NCI-H146 treated with DMSO at 0.1 percent for 48 hours (cell line): ENCODE data around the gene MOB3A.

Experiments
- DNase-seq: peaks from one replicate; lab custom pipeline; 2025; ENCODE audit not compliant: unreplicated experiment; lab: John Stamatoyannopoulos, UW

MOB3A gene

DNA sequence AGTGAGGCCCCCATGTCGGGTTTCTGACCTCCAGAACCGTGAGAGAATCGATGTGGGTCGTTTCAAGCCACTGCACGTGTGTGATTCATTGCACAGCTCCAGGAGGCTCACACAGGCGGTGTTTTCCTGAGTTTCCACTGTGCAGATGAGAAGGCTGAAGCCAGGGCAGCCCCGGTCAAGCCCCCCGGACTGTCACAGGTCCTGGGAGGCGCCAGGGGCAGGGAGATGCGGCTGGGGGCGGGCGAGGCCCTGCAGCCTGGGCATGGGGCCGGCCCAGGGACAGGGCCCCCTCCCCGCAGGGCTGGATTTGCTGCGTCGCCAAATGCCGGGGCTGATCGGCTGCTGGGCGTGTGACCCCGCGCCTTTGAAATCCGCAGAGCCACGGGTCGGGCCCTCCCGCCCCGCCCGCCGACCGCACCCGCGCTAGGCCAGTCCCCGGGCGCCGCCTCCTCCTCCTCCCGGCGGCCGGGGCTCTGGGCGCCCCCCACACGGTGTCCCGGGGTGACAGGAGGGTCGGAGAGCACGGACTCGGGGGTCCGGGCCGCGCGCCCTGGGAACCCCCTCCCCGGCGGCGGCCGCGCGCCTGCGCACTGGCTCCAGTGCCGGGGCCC, 35.1 kb downstream of the MOB3A start:
- DNase-seq = peak; percentile 26

DNA sequence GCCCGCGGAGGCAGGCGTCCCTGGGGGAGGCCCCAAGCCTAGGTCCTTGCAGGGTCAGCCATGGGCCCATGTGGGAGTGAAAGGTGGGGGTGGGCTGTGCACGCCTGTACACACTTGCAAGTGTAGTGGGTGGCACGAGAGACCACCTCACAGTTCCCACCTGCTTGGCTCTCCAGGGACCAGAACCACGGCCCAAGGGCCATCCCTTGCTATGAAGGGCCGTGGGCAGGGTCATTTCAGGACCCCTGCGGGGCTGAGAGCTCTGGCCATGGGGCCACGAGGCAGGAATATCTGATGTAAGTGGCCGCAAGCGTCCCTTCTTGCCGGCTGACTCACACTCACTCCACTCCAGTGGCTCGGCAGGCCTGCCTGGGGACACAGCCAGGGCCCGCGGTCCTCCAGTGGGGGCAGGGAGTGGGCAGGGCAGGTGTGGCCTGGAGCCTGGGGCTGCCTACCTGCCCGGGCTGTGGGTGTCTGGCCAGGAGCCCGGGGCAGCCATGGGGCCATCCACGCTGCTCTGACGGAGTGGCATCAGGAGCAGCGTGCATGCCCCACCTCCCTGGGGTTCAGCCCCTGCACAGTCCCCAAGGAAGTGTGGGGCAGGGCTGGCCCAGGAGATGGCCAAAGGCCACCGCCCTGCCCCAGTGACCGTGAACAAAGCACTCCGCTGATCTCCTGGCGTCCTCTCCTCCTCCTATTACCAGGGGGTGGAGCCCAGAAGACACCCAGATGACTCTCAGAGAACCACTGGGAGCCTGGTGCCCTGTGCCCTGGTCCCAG, 36.5 kb downstream of the MOB3A start:
- DNase-seq = peak; percentile 36

DNA sequence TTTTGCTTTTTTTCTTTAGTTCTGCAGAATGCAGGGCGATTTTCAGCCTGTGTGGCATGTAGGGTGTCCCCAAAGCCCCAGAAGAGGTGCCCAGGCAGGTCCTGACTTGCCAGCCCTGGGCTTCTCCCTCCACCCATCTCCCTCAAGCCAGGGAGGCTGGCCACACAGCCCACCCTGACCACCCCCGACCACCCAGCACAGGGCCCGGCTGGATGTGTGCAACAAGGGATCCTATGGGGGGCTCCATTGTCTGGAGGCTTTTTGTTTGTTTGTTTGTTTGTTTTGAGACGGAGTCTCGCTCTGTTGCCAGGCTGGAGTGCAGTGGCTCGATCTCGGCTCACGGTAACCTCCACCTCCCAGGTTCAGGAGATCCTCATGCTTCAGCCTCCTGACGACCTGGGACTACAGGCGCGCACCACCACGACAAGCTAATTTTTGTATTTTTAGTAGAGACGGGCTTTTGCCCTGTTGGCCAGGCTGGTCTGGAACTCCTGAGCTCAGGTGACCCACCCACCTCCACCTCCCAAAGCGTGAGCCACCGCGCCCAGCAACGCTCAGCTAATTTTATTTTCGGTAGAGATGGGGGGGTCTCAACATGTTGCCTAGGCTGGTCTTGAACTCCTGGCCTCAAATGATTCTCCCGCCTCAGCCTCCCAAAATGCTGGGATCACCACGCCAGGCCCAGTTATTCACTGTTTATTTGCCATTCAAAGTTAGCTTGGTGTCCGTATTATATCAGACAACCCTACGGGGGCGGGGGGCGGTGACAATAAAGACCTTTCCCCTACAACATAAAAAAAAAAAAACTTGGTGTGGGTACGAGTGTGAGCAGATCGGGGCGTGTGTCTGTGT, 37.3 kb downstream of the MOB3A start:
- no peak for DNase-seq

GRCh38 chr19:2057484-2058469, 38.3 kb downstream of the MOB3A start:
- DNase-seq = no peak

DNA sequence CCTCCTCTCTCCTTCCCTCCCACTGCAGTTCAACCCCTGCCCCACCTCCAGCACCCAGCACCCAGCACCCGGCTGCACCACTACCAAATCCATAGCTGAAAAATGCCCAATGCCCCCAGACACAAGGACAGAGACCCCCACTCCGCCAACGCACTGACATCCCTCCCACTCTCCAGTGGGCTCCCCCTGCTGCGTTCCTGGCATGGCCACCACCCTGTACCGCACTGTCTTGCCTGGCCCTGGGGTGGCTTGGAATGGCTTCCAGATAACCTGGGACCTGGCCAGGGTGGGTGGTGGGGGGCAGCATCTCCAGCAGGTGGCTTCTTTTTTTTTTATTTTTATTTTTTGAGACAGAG, 39.3 kb downstream of the MOB3A start:
- no peak for DNase-seq

DNA sequence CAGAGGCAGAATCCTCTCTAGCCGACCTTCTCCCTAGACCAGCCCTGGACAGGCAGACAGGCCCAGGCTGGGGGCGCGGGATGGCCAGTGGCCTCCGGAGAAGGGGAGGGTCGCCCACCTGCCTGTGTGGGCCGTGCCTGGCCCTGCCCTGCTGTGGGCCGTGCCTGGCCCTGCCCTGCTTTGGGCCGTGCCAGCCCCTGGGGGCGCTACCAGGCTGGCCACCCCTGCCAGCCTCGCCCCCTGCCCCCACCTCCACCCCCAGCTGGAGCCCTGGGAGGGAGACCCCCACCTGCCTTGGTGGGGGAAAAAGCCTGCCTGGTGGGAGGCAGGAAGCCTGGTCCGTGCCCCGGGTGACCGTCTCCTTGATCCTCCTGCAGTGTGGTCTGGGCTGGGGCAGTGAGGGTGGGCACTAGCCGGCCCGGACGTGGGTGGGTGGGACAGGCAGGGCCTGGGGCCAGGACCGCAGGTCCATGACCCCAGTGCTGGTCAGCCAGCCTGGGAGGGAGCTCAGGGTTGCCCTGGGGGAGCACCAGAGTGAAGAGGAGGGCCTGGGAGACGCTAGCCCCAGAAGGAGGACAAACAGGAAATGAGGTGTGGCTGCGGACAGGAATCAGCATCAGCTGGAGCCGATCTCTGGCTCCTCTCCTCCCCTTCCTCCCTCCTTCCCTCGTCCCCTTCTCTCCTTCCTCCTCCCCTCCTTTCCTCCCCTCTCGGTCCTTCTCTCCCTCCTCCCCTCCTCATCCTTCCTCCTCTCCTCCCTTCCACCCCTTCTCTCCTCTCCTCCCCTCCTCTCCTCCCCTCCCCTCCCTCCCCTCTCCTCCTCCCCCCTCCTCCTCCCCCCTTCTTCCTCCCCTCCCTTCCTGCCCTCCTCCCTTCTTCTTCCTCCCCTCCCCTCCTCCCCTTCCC, 39.9 kb downstream of the MOB3A start:
- DNase-seq = no peak

- no peak for DNase-seq
Measured at GRCh38 chr19:2054763-2055162, 41.4 kb downstream of the MOB3A start.

DNA sequence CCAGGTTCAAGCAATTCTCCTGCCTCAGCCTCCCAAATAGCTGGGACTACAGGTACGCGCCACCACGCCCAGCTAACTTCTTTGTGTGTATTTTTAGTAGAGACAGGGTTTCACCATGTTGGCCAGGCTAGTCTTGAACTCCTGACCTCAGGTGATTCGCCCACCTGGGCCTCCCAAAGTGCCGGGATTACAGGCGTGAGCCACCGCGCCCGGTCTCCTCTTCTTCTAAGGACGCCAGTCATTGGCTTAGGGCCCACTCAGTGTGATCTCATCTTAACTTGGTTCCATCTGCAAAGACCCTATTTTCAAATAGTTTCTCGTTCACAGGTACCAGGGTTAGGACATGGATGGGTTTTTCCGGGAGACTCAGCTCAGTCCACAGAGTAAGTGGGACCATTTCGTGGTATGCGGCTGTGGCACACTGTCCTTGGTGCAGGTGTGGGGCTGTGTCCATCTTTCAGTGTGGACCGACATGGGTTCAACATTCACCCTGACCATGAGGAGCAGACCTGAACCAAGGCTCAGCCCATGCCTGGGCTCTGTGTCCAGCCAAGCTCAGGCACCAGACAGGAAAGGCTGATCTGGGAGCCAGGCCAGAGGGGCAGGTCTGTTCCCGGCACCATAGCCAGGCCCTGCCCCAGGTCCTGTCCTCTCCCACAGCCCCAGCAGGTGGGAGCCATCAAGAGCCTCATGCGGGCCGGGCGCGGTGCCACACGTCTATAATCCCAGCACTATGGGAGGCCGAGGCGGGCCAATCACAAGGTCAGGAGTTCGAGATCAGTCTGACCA, 42.3 kb downstream of the MOB3A start:
- no peak for DNase-seq

GRCh38 chr19:2051773-2052704, 44.1 kb downstream of the MOB3A start:
- no peak for DNase-seq

DNA sequence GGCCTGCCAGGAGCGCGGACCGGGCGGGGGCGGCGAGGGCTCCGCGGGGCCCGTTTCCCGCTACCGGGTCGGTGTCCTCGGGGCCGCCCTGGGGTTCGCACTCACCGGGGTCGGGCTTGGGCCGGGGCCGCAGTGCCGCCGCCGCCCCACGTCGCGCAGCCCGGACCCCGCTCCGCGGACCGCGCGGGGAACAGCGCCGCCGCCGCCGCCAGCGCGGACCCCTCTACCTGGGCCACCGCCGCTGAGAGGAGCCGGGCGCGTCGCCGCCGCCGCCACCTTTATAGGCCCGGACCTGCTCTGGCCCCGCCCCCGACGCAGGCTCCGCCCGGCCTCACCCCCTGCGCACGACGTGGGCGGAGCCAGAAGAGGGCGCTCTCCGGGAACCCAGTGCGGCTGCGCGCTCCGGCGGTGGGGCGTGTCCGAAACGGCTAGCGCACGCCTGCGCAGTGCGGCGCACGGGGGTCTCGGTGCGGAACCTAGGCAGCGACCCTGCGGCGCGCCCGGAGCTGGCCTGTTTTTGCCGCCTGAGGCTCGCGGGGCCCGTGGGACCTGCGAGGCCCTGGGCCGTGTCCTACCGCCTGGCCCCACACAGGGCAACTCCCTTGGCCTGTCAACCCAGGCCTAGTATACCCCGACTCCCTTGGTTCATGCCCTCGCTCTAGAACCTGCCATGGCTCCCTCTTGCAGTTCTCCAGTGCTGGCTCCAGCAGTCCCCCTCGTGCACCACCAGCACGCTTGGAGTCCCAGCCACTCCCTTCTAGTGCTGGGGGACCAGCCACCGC, 44.9 kb downstream of the MOB3A start, which contains the start of gene MKNK2:
TSS of gene MKNK2 (minus strand) at position 254 of the 782 bp plus-strand sequence. CDS start 393 bp downstream, outside the sequence.
- peak; percentile 25 for DNase-seq

DNA sequence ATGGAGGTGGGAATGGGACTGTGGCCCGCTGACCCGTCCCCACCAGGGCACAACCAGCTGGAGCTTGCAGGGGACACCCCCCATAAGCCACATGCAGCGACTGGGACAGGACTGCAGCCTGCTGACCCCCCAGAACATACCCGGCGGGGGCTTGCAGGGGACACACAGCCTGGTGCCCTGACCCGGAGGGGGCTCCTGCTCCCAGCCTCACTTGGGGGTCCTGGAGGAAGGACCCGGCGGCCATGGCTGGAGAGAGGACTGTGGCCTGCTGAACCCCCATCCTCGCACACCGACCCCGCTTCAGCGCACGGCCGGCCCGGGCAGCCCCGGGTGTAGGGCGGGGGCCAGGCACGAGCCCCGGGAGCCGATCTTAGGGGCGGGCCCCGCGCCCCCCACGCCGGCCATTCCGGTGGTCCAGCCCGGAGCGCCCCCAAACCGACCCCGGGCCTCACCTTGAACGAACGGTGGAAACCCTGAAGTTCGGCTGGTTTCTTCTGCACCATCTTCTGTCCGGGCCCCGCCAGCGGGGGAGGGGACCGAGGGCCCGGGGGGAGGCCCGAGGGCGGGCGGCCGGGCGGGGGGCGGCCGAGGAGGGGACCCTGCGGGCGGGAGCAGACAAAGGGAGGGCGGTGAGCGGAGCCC, 45.7 kb downstream of the MOB3A start:
- DNase-seq = no peak

DNA sequence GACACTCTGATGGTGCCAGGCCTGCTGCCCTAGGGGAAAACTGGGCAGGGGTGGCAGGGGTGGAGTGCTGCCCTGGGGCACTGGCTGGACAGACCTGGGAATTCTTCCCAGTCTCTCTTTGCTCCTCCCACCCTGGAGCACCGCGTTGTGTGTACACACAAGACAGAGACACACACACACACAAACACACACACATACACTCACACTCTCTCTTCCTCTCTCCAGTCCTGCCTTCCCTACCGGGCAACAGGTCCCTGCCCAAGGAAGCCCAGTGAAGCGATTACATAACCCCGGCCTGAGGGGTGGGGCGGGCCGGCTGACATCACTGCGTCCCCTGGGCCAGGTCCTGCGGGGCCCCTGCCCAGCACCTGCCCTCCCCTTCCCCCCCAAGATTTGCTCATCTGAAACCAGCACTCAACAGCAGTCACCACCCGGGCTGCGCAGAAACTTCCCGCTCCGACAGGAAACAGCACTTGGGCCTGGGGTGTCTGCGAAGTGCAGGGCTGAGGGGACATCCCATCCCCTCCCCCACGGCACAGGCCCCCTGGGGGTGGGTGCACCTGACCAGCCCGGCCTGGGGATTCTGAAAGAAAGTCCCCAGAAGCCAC, 46.3 kb downstream of the MOB3A start:
- peak; percentile 18 for DNase-seq

DNA sequence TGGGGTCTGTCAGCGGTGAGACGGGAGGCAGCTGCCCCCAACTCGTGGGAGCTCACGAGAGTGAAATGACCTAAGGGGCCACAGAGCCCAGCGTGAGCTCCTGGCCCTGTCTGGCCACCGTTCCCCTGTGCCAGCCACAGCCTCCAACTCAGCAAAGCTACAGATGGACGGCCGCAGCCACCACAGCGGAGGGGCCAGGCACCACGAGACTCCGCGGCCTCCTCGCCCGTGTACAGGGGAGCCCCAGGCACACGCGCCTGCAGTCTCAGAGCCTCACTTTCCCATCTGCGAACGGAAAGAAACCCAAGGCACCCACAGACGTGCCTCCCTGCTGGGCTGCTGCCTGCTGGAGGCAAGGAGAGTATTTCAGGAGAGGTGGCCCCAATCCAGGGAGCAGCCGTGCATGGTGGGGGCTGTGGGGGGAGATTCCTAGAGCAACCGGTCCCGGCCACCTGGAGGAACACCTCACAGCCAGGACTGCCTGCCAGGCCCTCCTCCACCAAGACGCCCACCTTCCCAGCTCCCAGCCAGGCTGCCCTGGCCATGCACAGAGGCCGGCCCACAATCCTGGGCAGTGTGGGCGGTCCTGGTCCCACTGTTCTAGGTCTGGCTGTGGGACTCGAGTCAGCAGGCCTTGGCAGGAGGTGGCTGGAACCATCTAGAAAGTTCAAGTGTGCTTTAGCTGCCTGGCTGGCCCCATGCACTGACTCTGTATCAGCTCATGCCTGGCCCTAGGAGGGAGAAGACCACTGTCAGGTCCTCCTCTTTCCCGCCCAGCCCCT, 47.0 kb downstream of the MOB3A start:
- DNase-seq = no peak

GRCh38 chr19:2048104-2048958, 47.8 kb downstream of the MOB3A start:
- DNase-seq = no peak
